ENCODE measurements around the gene JUND. TPM values are rescaled to one million over a fixed set of nuclear protein-coding genes. Genes with fewer than 3 reads are reported as not detected.

Gene JUND
- total and polyA plus RNA-seq, 4 experiments from 2014 or later = 16.5 to 163 (median 148) TPM

GRCh38 chr19:18309525-18310064, 28.2 kb upstream of the JUND start:
- Histone ChIP-seq H3K27me3 (ENCODE audit: insufficient read depth, low read length) (no peaks in the 10 kb centered on the region), H3K9me3 (ENCODE audit: control insufficient read depth in 1 of 2, low read length in 2 of 2) (no peaks in the 10 kb centered on the region), H3K4me3 (ENCODE audit: low read length in 2 of 2) (no peak overlapping the region), H3K27ac (ENCODE audit: low read depth, low read length) (no peak overlapping the region), H3K4me1 (ENCODE audit: insufficient read depth, low read length) (peaks cover 38% of the 10 kb centered on the region), H3K36me3 (ENCODE audit: insufficient read depth, low read length) (peaks cover 5% of the 10 kb centered on the region)
- intact Hi-C loops (cut with micrococcal nuclease) = no loop called here
- ChIA-PET POLR2A (ENCODE audit: partially characterized antibody) (interaction anchor here (1.5 to 28.5 kb wide), 4 partner anchors 8 to 28 kb away, joined by 7 to 1691 read pairs (median 38); partner anchors contain the start of genes IQCN, JUND and LSM4), CTCF (ENCODE audit: partially characterized antibody) (interaction anchor here (1.6 to 4.2 kb wide), 3 partner anchors 13 to 31 kb away, joined by 5 to 49 read pairs (median 18); partner anchors contain the start of genes JUND and LSM4)
- Mint-ChIP-seq H3K27ac (peak overlapping the region in 1 of 7 donors; percentile 57), H3K4me3 (no peak overlapping the region), H3K9me3 (peaks cover 0 to 2% (median 0%) of the 10 kb centered on the region in 8 donors), H3K36me3 (peaks cover 8 to 30% of the 10 kb centered on the region in 2 donors), H3K27me3 (no peaks in the 10 kb centered on the region), H3K4me1 (peaks cover 14 to 42% (median 28%) of the 10 kb centered on the region in 4 donors)
- DNase-seq = no peak

GRCh38 chr19:18308948-18309325, 27.5 kb upstream of the JUND start:
- H3K9me3 ChIP-seq (ENCODE audit: control insufficient read depth in 1 of 2, low read length in 2 of 2) = no peaks in the 10 kb centered on the region
- peaks cover 5% of the 10 kb centered on the region for H3K36me3 ChIP-seq (ENCODE audit: insufficient read depth, low read length)
- peaks cover 44% of the 10 kb centered on the region for H3K4me1 ChIP-seq (ENCODE audit: insufficient read depth, low read length)
- Mint-ChIP-seq H3K27me3 (no peaks in the 10 kb centered on the region), H3K36me3 (peaks cover 8 to 32% of the 10 kb centered on the region in 2 donors), H3K4me1 (peaks cover 17 to 47% (median 29%) of the 10 kb centered on the region in 4 donors), H3K9me3 (peaks cover 0 to 2% (median 0%) of the 10 kb centered on the region in 8 donors), H3K27ac (peak overlapping the region in 1 of 7 donors; percentile 57), H3K4me3 (no peak overlapping the region)
- no peaks in the 10 kb centered on the region for H3K27me3 ChIP-seq (ENCODE audit: insufficient read depth, low read length)
- intact Hi-C loops (cut with micrococcal nuclease) = no loop called here
- H3K4me3 ChIP-seq (ENCODE audit: low read length in 2 of 2) = no peak overlapping the region
- ChIA-PET POLR2A (ENCODE audit: partially characterized antibody) (interaction anchor here (0.6 to 28.5 kb wide), 5 partner anchors 8 to 213 kb away, joined by 3 to 1691 read pairs (median 32); partner anchors contain the start of genes IQCN, JUND, LSM4 and RAB3A), CTCF (ENCODE audit: partially characterized antibody) (interaction anchor here (0.8 to 3.4 kb wide), 5 partner anchors 11 to 29 kb away, joined by 3 to 49 read pairs (median 4); partner anchors contain the start of genes JUND and LSM4)
- H3K27ac ChIP-seq (ENCODE audit: low read depth, low read length) = no peak overlapping the region
- no peak for DNase-seq

- no peak overlapping the region for H3K4me3 ChIP-seq (ENCODE audit: low read length in 2 of 2)
- H3K27me3 Mint-ChIP-seq = no peaks in the 10 kb centered on the region
- peaks cover 50% of the 10 kb centered on the region for H3K4me1 ChIP-seq (ENCODE audit: insufficient read depth, low read length)
- CTCF ChIA-PET (ENCODE audit: partially characterized antibody) = interaction anchor here (0.8 to 3.4 kb wide), 5 partner anchors 12 to 28 kb away, joined by 3 to 49 read pairs (median 4); partner anchors contain the start of genes JUND and LSM4
- H3K36me3 Mint-ChIP-seq = peaks cover 8 to 36% of the 10 kb centered on the region in 2 donors
- POLR2A ChIA-PET (ENCODE audit: partially characterized antibody) = interaction anchor here (0.6 to 28.5 kb wide), 5 partner anchors 9 to 214 kb away, joined by 3 to 1691 read pairs (median 32); partner anchors contain the start of genes IQCN, JUND, LSM4 and RAB3A
- intact Hi-C loops (cut with micrococcal nuclease) = no loop called here
- no peaks in the 10 kb centered on the region for H3K27me3 ChIP-seq (ENCODE audit: insufficient read depth, low read length)
- no peak for DNase-seq
- peaks cover 0 to 2% (median 0%) of the 10 kb centered on the region in 8 donors for H3K9me3 Mint-ChIP-seq
- H3K36me3 ChIP-seq (ENCODE audit: insufficient read depth, low read length) = peaks cover 5% of the 10 kb centered on the region
- no peak overlapping the region for H3K4me3 Mint-ChIP-seq
- H3K4me1 Mint-ChIP-seq = peaks cover 20 to 53% (median 34%) of the 10 kb centered on the region in 4 donors
- H3K27ac Mint-ChIP-seq = peak overlapping the region in 5 of 7 donors; percentile 13 to 99 (median 99)
- H3K27ac ChIP-seq (ENCODE audit: low read depth, low read length) = peak overlapping the region; percentile 99
- no peaks in the 10 kb centered on the region for H3K9me3 ChIP-seq (ENCODE audit: control insufficient read depth in 1 of 2, low read length in 2 of 2)
Observed at GRCh38 chr19:18308051-18308947, 26.9 kb upstream of the JUND start.

GRCh38 chr19:18307271-18307681, 25.9 kb upstream of the JUND start:
- Histone ChIP-seq H3K27ac (ENCODE audit: low read depth, low read length) (peak overlapping the region; percentile 99), H3K36me3 (ENCODE audit: insufficient read depth, low read length) (peaks cover 5% of the 10 kb centered on the region), H3K4me3 (ENCODE audit: low read length in 2 of 2) (no peak overlapping the region), H3K27me3 (ENCODE audit: insufficient read depth, low read length) (no peaks in the 10 kb centered on the region), H3K4me1 (ENCODE audit: insufficient read depth, low read length) (peaks cover 60% of the 10 kb centered on the region), H3K9me3 (ENCODE audit: control insufficient read depth in 1 of 2, low read length in 2 of 2) (no peaks in the 10 kb centered on the region)
- CTCF ChIA-PET (ENCODE audit: partially characterized antibody) = interaction anchor here (1.0 to 3.4 kb wide), 5 partner anchors 8 to 27 kb away, joined by 3 to 49 read pairs (median 4); partner anchors contain the start of gene JUND
- no peaks in the 10 kb centered on the region for H3K27me3 Mint-ChIP-seq
- peak overlapping the region; percentile 76 to 96 (median 94) for H3K4me3 Mint-ChIP-seq
- intact Hi-C loops (cut with micrococcal nuclease) = no loop called here
- peak in 3 of 5 donors; percentile 34 to 75 (median 36) for DNase-seq
- peaks cover 0 to 2% (median 0%) of the 10 kb centered on the region in 8 donors for H3K9me3 Mint-ChIP-seq
- H3K36me3 Mint-ChIP-seq = peaks cover 4 to 30% of the 10 kb centered on the region in 2 donors
- H3K4me1 Mint-ChIP-seq = peaks cover 19 to 56% (median 33%) of the 10 kb centered on the region in 4 donors
- POLR2A ChIA-PET (ENCODE audit: partially characterized antibody) = interaction anchor here (0.9 to 28.5 kb wide), 5 partner anchors 10 to 216 kb away, joined by 4 to 1691 read pairs (median 32); partner anchors contain the start of genes IQCN, JUND and LSM4
- peak overlapping the region; percentile 94 to 100 (median 99) for H3K27ac Mint-ChIP-seq

GRCh38 chr19:18306888-18307260, 25.5 kb upstream of the JUND start:
- H3K27ac Mint-ChIP-seq = peak overlapping the region; percentile 94 to 100 (median 99)

GRCh38 chr19:18306209-18306887, 24.9 kb upstream of the JUND start:
- DNase-seq = no peak
- Mint-ChIP-seq H3K9me3 (peaks cover 0 to 2% (median 0%) of the 10 kb centered on the region in 8 donors), H3K27me3 (no peaks in the 10 kb centered on the region), H3K4me1 (peaks cover 19 to 56% (median 37%) of the 10 kb centered on the region in 4 donors), H3K36me3 (peaks cover 4 to 30% of the 10 kb centered on the region in 2 donors), H3K4me3 (peak overlapping the region; percentile 81 to 96 (median 94)), H3K27ac (peak overlapping the region; percentile 99 to 100 (median 99))
- H3K9me3 ChIP-seq (ENCODE audit: control insufficient read depth in 1 of 2, low read length in 2 of 2) = no peaks in the 10 kb centered on the region
- POLR2A ChIA-PET (ENCODE audit: partially characterized antibody) = interaction anchor here (0.7 to 28.5 kb wide), 9 partner anchors 11 to 215 kb away, joined by 3 to 1691 read pairs (median 45); partner anchors contain the start of genes IQCN, JUND and LSM4
- peaks cover 68% of the 10 kb centered on the region for H3K4me1 ChIP-seq (ENCODE audit: insufficient read depth, low read length)
- intact Hi-C loops (cut with micrococcal nuclease) = no loop called here
- no peaks in the 10 kb centered on the region for H3K27me3 ChIP-seq (ENCODE audit: insufficient read depth, low read length)
- peak overlapping the region; percentile 99 for H3K27ac ChIP-seq (ENCODE audit: low read depth, low read length)
- peak overlapping the region in 1 of 2 donors; percentile 82 for H3K4me3 ChIP-seq (ENCODE audit: low read length in 2 of 2)
- CTCF ChIA-PET (ENCODE audit: partially characterized antibody) = interaction anchor here (1.0 to 6.7 kb wide), 6 partner anchors 9 to 27 kb away, joined by 3 to 118 read pairs (median 16); partner anchors contain the start of genes JUND and LSM4
- peaks cover 4% of the 10 kb centered on the region for H3K36me3 ChIP-seq (ENCODE audit: insufficient read depth, low read length)

More at GRCh38 chr19:18306888-18307260, 25.5 kb upstream of the JUND start:
- H3K27me3 ChIP-seq (ENCODE audit: insufficient read depth, low read length) = no peaks in the 10 kb centered on the region
- peaks cover 0 to 2% (median 0%) of the 10 kb centered on the region in 8 donors for H3K9me3 Mint-ChIP-seq
- H3K36me3 Mint-ChIP-seq = peaks cover 4 to 30% of the 10 kb centered on the region in 2 donors
- peaks cover 5% of the 10 kb centered on the region for H3K36me3 ChIP-seq (ENCODE audit: insufficient read depth, low read length)
- peaks cover 19 to 56% (median 35%) of the 10 kb centered on the region in 4 donors for H3K4me1 Mint-ChIP-seq
- H3K9me3 ChIP-seq (ENCODE audit: control insufficient read depth in 1 of 2, low read length in 2 of 2) = no peaks in the 10 kb centered on the region
- ChIA-PET CTCF (ENCODE audit: partially characterized antibody) (interaction anchor here (1.0 to 3.4 kb wide), 4 partner anchors 9 to 27 kb away, joined by 3 to 49 read pairs (median 5); partner anchors contain the start of gene JUND), POLR2A (ENCODE audit: partially characterized antibody) (interaction anchor here (0.7 to 28.5 kb wide), 6 partner anchors 10 to 215 kb away, joined by 3 to 1691 read pairs (median 18); partner anchors contain the start of genes IQCN, JUND and LSM4)
- peak overlapping the region; percentile 76 to 96 (median 94) for H3K4me3 Mint-ChIP-seq
- intact Hi-C loops (cut with micrococcal nuclease) = no loop called here
- peaks cover 63% of the 10 kb centered on the region for H3K4me1 ChIP-seq (ENCODE audit: insufficient read depth, low read length)
- H3K27me3 Mint-ChIP-seq = no peaks in the 10 kb centered on the region
- peak overlapping the region in 1 of 2 donors; percentile 82 for H3K4me3 ChIP-seq (ENCODE audit: low read length in 2 of 2)
- peak in 3 of 5 donors; percentile 33 to 43 (median 37) for DNase-seq
- H3K27ac ChIP-seq (ENCODE audit: low read depth, low read length) = peak overlapping the region; percentile 99

Measured in CD4-positive, alpha-beta memory T cell (primary cell).